ENCODE data around the gene SYTL3. TPM values are rescaled to one million over a fixed set of nuclear protein-coding genes. Genes with fewer than 3 reads are reported as not detected.

Gene SYTL3
- total RNA-seq, 1 experiment from 2014 or later, result 17.5 TPM

DNA sequence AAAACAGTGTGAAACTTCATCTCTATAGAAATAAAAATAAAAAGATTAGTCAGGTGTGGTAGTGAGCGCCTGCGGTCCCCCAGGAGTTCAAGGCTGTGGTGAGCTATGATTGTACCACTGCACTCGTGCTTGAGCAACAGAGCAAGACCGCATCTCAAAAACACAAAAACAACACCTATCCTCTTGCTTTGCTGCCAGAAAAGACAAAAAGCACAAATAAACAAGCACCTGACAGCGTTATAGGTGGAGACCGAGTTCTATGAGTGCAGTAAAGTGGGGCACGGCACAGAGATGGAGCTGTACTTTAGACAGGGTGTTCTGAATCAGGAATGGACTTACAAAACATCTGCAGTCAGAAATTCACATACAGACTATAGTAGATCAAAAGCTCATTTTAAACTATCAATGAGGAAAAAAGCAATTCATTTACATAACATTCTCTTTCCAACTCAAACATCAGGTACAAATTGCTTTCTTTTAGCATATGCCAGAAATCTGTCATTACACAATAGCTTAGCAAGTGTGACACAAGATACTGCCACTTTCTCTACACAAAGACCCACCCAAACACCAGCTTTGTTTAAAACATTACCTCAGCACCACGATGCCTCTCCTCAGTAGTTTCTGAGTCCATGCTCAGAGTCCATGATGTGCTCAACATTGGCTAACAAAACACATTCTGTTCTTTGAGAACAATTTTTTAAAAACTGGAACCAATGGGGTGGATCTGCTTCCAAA, 159.3 kb downstream of the SYTL3 start:
- H3K9me3 ChIP-seq (replicated peaks), result no peaks in the 10 kb centered on the region
- H3K4me3 ChIP-seq, result no peak overlapping the region
- DNase-seq (ENCODE audit: low read depth in 1 of 2, low spot score in 2 of 2), result no peak
- H3K36me3 ChIP-seq, result peaks cover 67% of the 10 kb centered on the region
- no peaks in the 10 kb centered on the region for H3K27me3 ChIP-seq (replicated peaks)
- no peak overlapping the region for H3K27ac ChIP-seq
- peaks cover 2% of the 10 kb centered on the region for H3K4me1 ChIP-seq (replicated peaks)

DNA sequence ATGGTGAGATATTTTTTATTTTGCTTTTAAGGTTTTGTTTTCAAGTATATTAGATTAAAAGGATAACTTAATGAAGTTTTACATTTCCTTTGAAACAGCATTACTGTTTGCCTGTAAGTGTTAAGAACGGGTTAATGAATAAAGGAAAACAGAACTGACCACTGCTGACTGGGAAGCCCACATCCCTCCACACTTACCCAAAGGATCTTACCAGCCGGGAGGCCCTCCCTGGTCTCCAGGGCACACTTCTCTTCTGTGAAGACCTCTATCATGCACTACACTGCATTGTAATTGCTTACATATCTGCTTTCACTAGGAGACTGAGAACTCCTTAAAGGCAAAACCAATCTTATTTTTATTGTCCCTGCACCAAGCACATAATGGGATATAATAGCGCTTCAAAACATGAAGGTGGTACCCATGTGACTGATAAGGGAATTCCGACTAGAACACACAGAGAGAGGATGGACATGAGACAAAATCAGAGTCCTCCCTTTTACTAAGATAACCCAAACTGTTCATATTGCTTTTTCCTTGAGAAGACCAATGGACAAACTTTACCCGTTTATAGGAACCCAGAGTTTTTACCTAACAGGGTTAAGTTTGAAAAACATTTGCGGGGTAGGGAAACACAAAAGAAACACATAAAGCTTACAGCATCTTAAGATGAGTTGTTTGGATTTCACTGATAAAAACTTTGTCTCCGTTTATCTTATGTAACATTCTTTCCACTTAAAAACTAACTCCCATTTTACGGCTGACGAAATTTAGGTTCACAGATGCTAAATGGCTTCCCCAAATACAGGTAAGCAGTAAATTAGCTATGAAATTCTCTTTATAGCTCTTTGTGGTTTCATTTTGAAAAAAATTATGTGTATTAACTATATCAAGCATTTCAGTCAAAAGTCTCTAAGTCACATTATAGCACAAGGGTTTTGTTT, 160.6 kb downstream of the SYTL3 start:
- Histone ChIP-seq H3K9me3 (replicated peaks) (no peaks in the 10 kb centered on the region), H3K4me3 (no peak overlapping the region), H3K36me3 (peaks cover 77% of the 10 kb centered on the region), H3K4me1 (replicated peaks) (peaks cover 8% of the 10 kb centered on the region), H3K27ac (no peak overlapping the region), H3K27me3 (replicated peaks) (no peaks in the 10 kb centered on the region)
- no peak for DNase-seq (ENCODE audit: low read depth in 1 of 2, low spot score in 2 of 2)

DNA sequence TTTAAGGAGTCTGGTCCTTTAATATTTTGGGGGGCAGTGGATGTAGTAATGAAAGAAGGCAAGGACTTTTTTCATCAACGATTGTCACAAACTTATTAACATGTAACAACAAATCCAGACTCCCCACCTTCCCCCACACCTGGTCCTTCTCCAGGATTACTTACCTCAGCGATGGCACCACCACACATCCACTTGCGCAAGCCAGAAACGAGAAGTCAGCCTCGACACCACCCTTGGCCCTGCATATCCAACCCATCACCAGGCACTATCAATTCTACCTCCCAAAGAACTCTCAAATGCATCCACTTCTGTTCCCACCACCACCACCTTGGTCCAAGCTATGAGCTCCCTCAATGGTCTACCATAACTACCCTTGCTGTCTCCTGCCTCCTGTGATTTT, 162.8 kb downstream of the SYTL3 start:
- Histone ChIP-seq H3K36me3 (peaks cover 96% of the 10 kb centered on the region), H3K4me3 (no peak overlapping the region)
- DNase-seq (ENCODE audit: low read depth in 1 of 2, low spot score in 2 of 2), result no peak

DNA sequence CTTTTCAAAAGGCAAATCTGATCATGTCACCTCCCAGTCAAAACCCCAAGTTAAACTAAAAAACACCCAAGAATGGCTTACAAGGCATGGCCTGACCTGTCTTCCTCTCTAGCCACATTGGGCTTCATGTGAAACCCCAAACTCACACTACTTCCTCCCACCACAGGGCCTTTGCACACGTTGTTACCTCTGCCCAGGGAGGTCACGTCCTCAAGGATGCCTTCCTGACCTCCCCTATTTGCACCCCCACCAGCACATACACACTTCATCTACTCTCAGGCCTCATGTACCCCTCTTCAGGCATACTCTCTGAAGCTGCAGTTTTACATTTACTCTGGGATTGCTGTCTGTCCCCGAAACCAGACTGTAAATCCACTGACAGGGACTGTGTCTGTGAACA, 163.2 kb downstream of the SYTL3 start:
- H3K36me3 ChIP-seq, result peaks cover 96% of the 10 kb centered on the region
- no peak overlapping the region for H3K4me3 ChIP-seq
- DNase-seq (ENCODE audit: low read depth in 1 of 2, low spot score in 2 of 2), result no peak
- no peaks in the 10 kb centered on the region for H3K9me3 ChIP-seq (replicated peaks)
- peaks cover 29% of the 10 kb centered on the region for H3K4me1 ChIP-seq (replicated peaks)
- H3K27me3 ChIP-seq (replicated peaks), result no peaks in the 10 kb centered on the region
- no peak overlapping the region for H3K27ac ChIP-seq

More for the DNA sequence above, 162.8 kb downstream of the SYTL3 start:
- Histone ChIP-seq H3K4me1 (replicated peaks) (peaks cover 29% of the 10 kb centered on the region), H3K27ac (no peak overlapping the region), H3K27me3 (replicated peaks) (no peaks in the 10 kb centered on the region), H3K9me3 (replicated peaks) (no peaks in the 10 kb centered on the region)

Other genes starting within 250 kb of the SYTL3 start
- gene TMEM181, start 90.0 kb upstream of the SYTL3 start, total RNA-seq (2014; rRNA removed; shearing (Covaris generic)), result 28.4 and 41.3 TPM in 2 replicates
- 136 and 199 TPM in 2 replicates for gene DYNLT1, start 5.3 kb upstream of the SYTL3 start, total RNA-seq (2014; rRNA removed; shearing (Covaris generic))
- 202 and 246 TPM in 2 replicates for gene EZR, start 169.3 kb downstream of the SYTL3 start, total RNA-seq (2014; rRNA removed; shearing (Covaris generic))

All from SJSA1 (cell line).